OCI-LY1 (cell line): ENCODE data around the gene LMX1A.

Experiments
- H2AFZ ChIP-seq: fragments of 200-600 bp; sonication (generic), shearing (Covaris generic); 2 replicates; pipeline ENCODE4 v1.6.0; 2014; ENCODE audit warnings: antibody characterized with exemption, mild to moderate bottlenecking, low read length
- H3F3A ChIP-seq: fragments of 200-600 bp; sonication (generic), shearing (Covaris generic); 2 replicates; pipeline ENCODE4 v1.6.0; 2014; ENCODE audit warnings: mild to moderate bottlenecking, antibody characterized with exemption, low read length, moderate library complexity; ENCODE audit not compliant: insufficient read depth
- H3K27ac ChIP-seq: fragments of 200-600 bp; sonication (generic); 2 replicates; pipeline ENCODE4 v1.5.1; 2014; ENCODE audit warnings: low read length, mixed run types, mild to moderate bottlenecking, low read depth; ENCODE audit not compliant: poor library complexity, severe bottlenecking
- H3K27me3 ChIP-seq: fragments of 200-600 bp; sonication (generic); 2 replicates; pipeline ENCODE4 v1.6.0; 2014; ENCODE audit warnings: antibody characterized with exemption, mild to moderate bottlenecking, low read length, moderate library complexity; ENCODE audit not compliant: insufficient read depth
- H3K36me3 ChIP-seq: fragments of 200-600 bp; sonication (generic); 2 replicates; pipeline ENCODE4 v1.6.1; 2014; ENCODE audit warnings: mild to moderate bottlenecking, antibody characterized with exemption, low read length, moderate library complexity, mixed read lengths; ENCODE audit not compliant: insufficient read depth
- H3K4me1 ChIP-seq: fragments of 200-600 bp; sonication (generic); 2 replicates; pipeline ENCODE4 v1.5.1; 2014; ENCODE audit warnings: mild to moderate bottlenecking, low read length, moderate library complexity; ENCODE audit not compliant: insufficient read depth, severe bottlenecking
- H3K4me2 ChIP-seq: fragments of 200-600 bp; sonication (generic), shearing (Covaris generic); 2 replicates; pipeline ENCODE4 v1.6.1; 2014; ENCODE audit warnings: low read length
- H3K4me3 ChIP-seq: fragments of 200-600 bp; sonication (generic); 2 replicates; pipeline ENCODE4 v1.5.1; 2014; ENCODE audit warnings: low read length, low read depth, mild to moderate bottlenecking, mixed read lengths; ENCODE audit not compliant: poor library complexity, severe bottlenecking
- H3K79me2 ChIP-seq: fragments of 200-600 bp; shearing (Covaris generic); 2 replicates; pipeline ENCODE4 v1.6.1; 2016; ENCODE audit warnings: mixed run types, low read length, mixed read lengths; ENCODE audit not compliant: insufficient read depth
- H3K9ac ChIP-seq: fragments of 200-600 bp; sonication (generic), shearing (Covaris generic); 2 replicates; pipeline ENCODE4 v1.6.1; 2014; ENCODE audit warnings: mild to moderate bottlenecking, low read length, mixed read lengths
- H3K9me2 ChIP-seq: fragments of 200-600 bp; sonication (generic), shearing (Covaris generic); 2 replicates; pipeline ENCODE4 v1.6.1; 2014; ENCODE audit warnings: low read depth, mild to moderate bottlenecking, low read length, mixed read lengths
- H3K9me3 ChIP-seq: fragments of 200-600 bp; shearing (Covaris generic); 2 replicates; pipeline ENCODE4 v1.6.1; 2014; ENCODE audit warnings: low read length, mixed read lengths
- H4K20me1 ChIP-seq: fragments of 200-600 bp; sonication (generic), shearing (Covaris generic); 2 replicates; pipeline ENCODE4 v1.6.0; 2016; ENCODE audit warnings: mild to moderate bottlenecking, low read length; ENCODE audit not compliant: insufficient read depth
- EZH2 ChIP-seq: fragments of 200-600 bp; sonication (generic), shearing (Covaris generic); IDR thresholded peaks from 2 replicates; pipeline ENCODE4 v1.8.0; 2017; ENCODE audit warnings: borderline replicate concordance, mixed run types, mild to moderate bottlenecking, antibody characterized with exemption, low read length, moderate library complexity, mixed read lengths
- TF ChIP-seq, protein P1 (sequence below): fragments of 200-600 bp; sonication (generic), shearing (Covaris generic); IDR thresholded peaks from 2 replicates; pipeline ENCODE4 v1.5.1; 2017; ENCODE audit warnings: mild to moderate bottlenecking, antibody characterized with exemption, low read length, moderate library complexity, mixed read lengths

The LMX1A gene

DNA sequence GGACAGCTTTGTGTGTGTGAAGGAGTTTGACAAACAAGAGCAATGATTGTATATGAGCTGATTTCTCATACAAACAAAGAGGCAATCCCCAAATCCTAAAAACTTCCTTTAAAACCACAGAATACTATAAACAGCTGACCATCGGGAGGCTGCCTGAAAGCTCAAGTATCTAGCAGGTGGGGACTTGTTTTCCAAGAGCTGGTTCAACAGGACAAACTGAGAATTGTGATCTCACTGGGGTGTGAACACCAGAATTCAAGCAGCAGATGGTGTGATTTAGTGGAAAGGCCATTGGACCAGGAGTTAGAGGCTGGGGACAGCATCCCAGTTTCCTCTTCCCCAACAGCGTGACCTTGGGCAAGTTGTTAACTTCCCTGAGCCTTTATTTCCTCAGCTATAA lies 13.9 kb downstream of the LMX1A start:
- H3K9ac ChIP-seq, result no peak overlapping the region
- no peaks in the 10 kb centered on the region for H3F3A ChIP-seq
- TF ChIP-seq, protein P1, sequence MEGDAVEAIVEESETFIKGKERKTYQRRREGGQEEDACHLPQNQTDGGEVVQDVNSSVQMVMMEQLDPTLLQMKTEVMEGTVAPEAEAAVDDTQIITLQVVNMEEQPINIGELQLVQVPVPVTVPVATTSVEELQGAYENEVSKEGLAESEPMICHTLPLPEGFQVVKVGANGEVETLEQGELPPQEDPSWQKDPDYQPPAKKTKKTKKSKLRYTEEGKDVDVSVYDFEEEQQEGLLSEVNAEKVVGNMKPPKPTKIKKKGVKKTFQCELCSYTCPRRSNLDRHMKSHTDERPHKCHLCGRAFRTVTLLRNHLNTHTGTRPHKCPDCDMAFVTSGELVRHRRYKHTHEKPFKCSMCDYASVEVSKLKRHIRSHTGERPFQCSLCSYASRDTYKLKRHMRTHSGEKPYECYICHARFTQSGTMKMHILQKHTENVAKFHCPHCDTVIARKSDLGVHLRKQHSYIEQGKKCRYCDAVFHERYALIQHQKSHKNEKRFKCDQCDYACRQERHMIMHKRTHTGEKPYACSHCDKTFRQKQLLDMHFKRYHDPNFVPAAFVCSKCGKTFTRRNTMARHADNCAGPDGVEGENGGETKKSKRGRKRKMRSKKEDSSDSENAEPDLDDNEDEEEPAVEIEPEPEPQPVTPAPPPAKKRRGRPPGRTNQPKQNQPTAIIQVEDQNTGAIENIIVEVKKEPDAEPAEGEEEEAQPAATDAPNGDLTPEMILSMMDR, result no peak
- no peak for TF ChIP-seq EZH2
- H3K9me2 ChIP-seq, result no peaks in the 10 kb centered on the region
- no peak overlapping the region for H3K27ac ChIP-seq
- no peaks in the 10 kb centered on the region for H3K36me3 ChIP-seq
- no peaks in the 10 kb centered on the region for H3K9me3 ChIP-seq
- no peaks in the 10 kb centered on the region for H3K4me1 ChIP-seq
- H4K20me1 ChIP-seq, result no peaks in the 10 kb centered on the region
- H3K4me2 ChIP-seq, result no peak overlapping the region
- H2AFZ ChIP-seq, result no peak overlapping the region
- H3K79me2 ChIP-seq, result no peaks in the 10 kb centered on the region
- no peaks in the 10 kb centered on the region for H3K27me3 ChIP-seq
- no peak overlapping the region for H3K4me3 ChIP-seq

GRCh38 chr1:165342168-165342567 lies 14.3 kb downstream of the LMX1A start:
- H3K4me3 ChIP-seq, result no peak overlapping the region
- H3K27ac ChIP-seq, result no peak overlapping the region
- H3K9ac ChIP-seq, result no peak overlapping the region
- no peak overlapping the region; the same call in 1 of the 2 replicates for H2AFZ ChIP-seq
- H3K4me1 ChIP-seq, result no peaks in the 10 kb centered on the region
- H3K27me3 ChIP-seq, result no peaks in the 10 kb centered on the region
- no peak overlapping the region for H3K4me2 ChIP-seq
- TF ChIP-seq, protein P1, result no peak
- TF ChIP-seq EZH2, result no peak
- no peaks in the 10 kb centered on the region for H3K9me2 ChIP-seq
- H4K20me1 ChIP-seq, result no peaks in the 10 kb centered on the region
- H3K79me2 ChIP-seq, result no peaks in the 10 kb centered on the region
- H3F3A ChIP-seq, result no peaks in the 10 kb centered on the region
- H3K9me3 ChIP-seq, result no peaks in the 10 kb centered on the region
- no peaks in the 10 kb centered on the region for H3K36me3 ChIP-seq

- no peaks in the 10 kb centered on the region for H3K9me3 ChIP-seq
- H3K27ac ChIP-seq, result no peak overlapping the region
- no peak overlapping the region for H3K4me3 ChIP-seq
- H3K36me3 ChIP-seq, result no peaks in the 10 kb centered on the region
- no peak overlapping the region for H2AFZ ChIP-seq
- no peaks in the 10 kb centered on the region for H4K20me1 ChIP-seq
- H3K27me3 ChIP-seq, result no peaks in the 10 kb centered on the region
- H3K4me1 ChIP-seq, result no peaks in the 10 kb centered on the region
- H3K4me2 ChIP-seq, result no peak overlapping the region
- no peaks in the 10 kb centered on the region for H3K79me2 ChIP-seq
- no peak for TF ChIP-seq EZH2
- TF ChIP-seq, protein P1, result no peak
- H3K9ac ChIP-seq, result no peak overlapping the region
- H3K9me2 ChIP-seq, result no peaks in the 10 kb centered on the region
- H3F3A ChIP-seq, result no peaks in the 10 kb centered on the region
These were observed 17.4 kb downstream of the LMX1A start for GRCh38 chr1:165339164-165339563.
